ENCODE measurements around the gene METTL18. TPM values are rescaled to one million over a fixed set of nuclear protein-coding genes. Genes with fewer than 3 reads are reported as not detected.

METTL18 gene
- total RNA-seq, 1 experiment from 2014 or later, result 7.3 TPM

GRCh38 chr1:169796274-169796810, 1.6 kb upstream of the METTL18 start:
- no peaks in the 10 kb centered on the region for H3K27me3 ChIP-seq (ENCODE audit: low read length)
- POLR2A ChIA-PET (ENCODE audit: unreplicated experiment), result no interaction called here
- H3K9me3 ChIP-seq (ENCODE audit: low read length), result no peaks in the 10 kb centered on the region
- H2AFZ ChIP-seq (ENCODE audit: low read length), result no peak overlapping the region
- CTCF ChIA-PET, result no interaction called here
- H4K20me1 ChIP-seq (ENCODE audit: low read length), result no peaks in the 10 kb centered on the region
- DNase-seq (no peak), ATAC-seq (no peak)
- no TSS peak for BruUV-seq (replicated peaks)
- H3K4me2 ChIP-seq (ENCODE audit: low read length), result peak overlapping the region; percentile 86
- H3K27ac ChIP-seq (ENCODE audit: low read length), result no peak overlapping the region
- H3K9me2 ChIP-seq (replicated peaks; ENCODE audit: low read length), result no peaks in the 10 kb centered on the region
- H3K36me3 ChIP-seq (ENCODE audit: low read depth, low read length), result peaks cover 6% of the 10 kb centered on the region; the same call in 1 of the 2 replicates
- intact Hi-C loops (cut with micrococcal nuclease), result loop anchor here (5.0 to 10.0 kb wide), 2 partner anchors 96 to 312 kb away; partner anchors contain the start of genes SCYL3 and SLC19A2
- peak overlapping the region; percentile 83 for H3K4me3 ChIP-seq (ENCODE audit: low read length)
- no peak for TF ChIP-seq EZH2 (IDR thresholded peaks at IDR 0.05; ENCODE audit: low read length, unreplicated experiment)
- TF ChIP-seq CTCF (conservative IDR thresholded peaks at IDR 0.05; ENCODE audit: low read depth, low read length), result no peak
- TF ChIP-seq EZH2phosphoT487 (IDR thresholded peaks at IDR 0.05; ENCODE audit: borderline replicate concordance, low read length), result no peak
- peaks cover 65% of the 10 kb centered on the region for H3K79me2 ChIP-seq (ENCODE audit: low read length)
- H3K4me1 ChIP-seq (ENCODE audit: insufficient read depth, low read length), result peaks cover 33% of the 10 kb centered on the region
- no peak overlapping the region; the same call in 1 of the 2 replicates for H3K9ac ChIP-seq (ENCODE audit: low read length)
- H3F3A ChIP-seq (ENCODE audit: low read length, unreplicated experiment), result no peaks in the 10 kb centered on the region

DNA sequence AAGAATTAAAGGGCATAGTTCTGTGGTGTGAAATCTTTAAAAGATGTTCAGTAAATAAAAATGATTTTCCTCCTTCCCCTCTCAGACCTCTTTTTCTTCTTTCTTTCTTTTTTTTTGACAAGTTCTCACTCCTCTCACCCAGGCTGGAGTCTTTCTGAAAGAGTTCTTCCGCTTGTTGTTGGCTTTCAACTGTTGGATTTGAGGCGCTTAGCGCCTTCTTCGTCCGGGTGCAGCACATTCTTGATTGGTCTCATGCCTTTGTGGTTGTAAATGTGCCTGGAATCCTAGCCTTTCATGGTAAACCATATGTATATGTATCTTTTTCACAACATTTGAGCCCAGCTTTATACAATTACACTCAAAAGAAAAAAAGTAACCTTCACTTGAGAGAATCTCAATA, 980 bp upstream of the METTL18 start:
- no peaks in the 10 kb centered on the region for H3K27me3 ChIP-seq (ENCODE audit: low read length)
- intact Hi-C loops (cut with micrococcal nuclease), result loop anchor here (5.0 to 10.0 kb wide), 2 partner anchors 97 to 311 kb away; partner anchors contain the start of genes SCYL3 and SLC19A2
- DNase-seq (no peak), ATAC-seq (no peak)
- peaks cover 33% of the 10 kb centered on the region for H3K4me1 ChIP-seq (ENCODE audit: insufficient read depth, low read length)
- CTCF ChIA-PET, result no interaction called here
- no TSS peak for BruUV-seq (replicated peaks)
- no peak for TF ChIP-seq EZH2phosphoT487 (IDR thresholded peaks at IDR 0.05; ENCODE audit: borderline replicate concordance, low read length)
- no peak for TF ChIP-seq EZH2 (IDR thresholded peaks at IDR 0.05; ENCODE audit: low read length, unreplicated experiment)
- no peak for TF ChIP-seq CTCF (conservative IDR thresholded peaks at IDR 0.05; ENCODE audit: low read depth, low read length)
- peak overlapping the region; percentile 90 for H3K9ac ChIP-seq (ENCODE audit: low read length)
- peak overlapping the region; percentile 92 for H2AFZ ChIP-seq (ENCODE audit: low read length)
- H3K27ac ChIP-seq (ENCODE audit: low read length), result no peak overlapping the region
- peak overlapping the region; percentile 83 for H3K4me3 ChIP-seq (ENCODE audit: low read length)
- no peaks in the 10 kb centered on the region for H3F3A ChIP-seq (ENCODE audit: low read length, unreplicated experiment)
- peaks cover 6% of the 10 kb centered on the region; the same call in 1 of the 2 replicates for H3K36me3 ChIP-seq (ENCODE audit: low read depth, low read length)
- H3K4me2 ChIP-seq (ENCODE audit: low read length), result peak overlapping the region; percentile 86
- POLR2A ChIA-PET (ENCODE audit: unreplicated experiment), result no interaction called here
- peaks cover 65% of the 10 kb centered on the region for H3K79me2 ChIP-seq (ENCODE audit: low read length)
- H3K9me3 ChIP-seq (ENCODE audit: low read length), result no peaks in the 10 kb centered on the region
- H4K20me1 ChIP-seq (ENCODE audit: low read length), result no peaks in the 10 kb centered on the region
- H3K9me2 ChIP-seq (replicated peaks; ENCODE audit: low read length), result no peaks in the 10 kb centered on the region

DNA sequence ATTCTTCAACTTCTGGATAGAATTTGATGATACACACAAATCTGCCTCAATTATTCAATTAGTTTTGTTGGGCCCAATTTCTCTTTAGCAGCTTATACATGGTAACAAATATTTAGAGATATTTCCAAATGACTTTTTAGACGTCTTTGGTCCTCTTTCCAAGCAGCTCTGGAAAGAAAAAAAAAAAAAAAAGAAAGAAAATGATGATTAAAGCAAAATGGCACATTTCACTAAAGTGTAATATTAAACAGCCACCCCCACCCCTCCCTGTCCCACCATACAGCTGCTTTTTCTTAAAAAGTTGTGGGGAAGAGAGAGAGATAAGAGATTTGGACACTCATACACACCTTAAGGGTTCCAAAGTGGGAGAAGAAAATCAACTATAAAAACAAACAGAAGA, 977 bp downstream of the METTL18 start:
- intact Hi-C loops (cut with micrococcal nuclease), result loop anchor here (10.0 kb wide), 1 partner anchor 309 kb away; the partner anchor contains the start of gene SLC19A2
- BruUV-seq (replicated peaks), result no TSS peak
- no peak for DNase-seq
- no peaks in the 10 kb centered on the region for H3K9me2 ChIP-seq (replicated peaks; ENCODE audit: low read length)
- H3K9me3 ChIP-seq (ENCODE audit: low read length), result no peaks in the 10 kb centered on the region
- peaks cover 6% of the 10 kb centered on the region; the same call in 1 of the 2 replicates for H3K36me3 ChIP-seq (ENCODE audit: low read depth, low read length)
- H3K4me3 ChIP-seq (ENCODE audit: low read length), result peak overlapping the region; percentile 83
- ChIA-PET CTCF (no interaction called here), POLR2A (ENCODE audit: unreplicated experiment) (no interaction called here)
- TF ChIP-seq EZH2 (IDR thresholded peaks at IDR 0.05; ENCODE audit: low read length, unreplicated experiment), result no peak
- no peak for TF ChIP-seq CTCF (conservative IDR thresholded peaks at IDR 0.05; ENCODE audit: low read depth, low read length)
- TF ChIP-seq EZH2phosphoT487 (IDR thresholded peaks at IDR 0.05; ENCODE audit: borderline replicate concordance, low read length), result no peak
- H2AFZ ChIP-seq (ENCODE audit: low read length), result peak overlapping the region; percentile 92
- H3K27ac ChIP-seq (ENCODE audit: low read length), result no peak overlapping the region
- H3K4me2 ChIP-seq (ENCODE audit: low read length), result peak overlapping the region; percentile 86
- no peaks in the 10 kb centered on the region for H3K27me3 ChIP-seq (ENCODE audit: low read length)
- peaks cover 52% of the 10 kb centered on the region for H3K79me2 ChIP-seq (ENCODE audit: low read length)
- no peak for ATAC-seq
- H3F3A ChIP-seq (ENCODE audit: low read length, unreplicated experiment), result no peaks in the 10 kb centered on the region
- peak overlapping the region; percentile 90 for H3K9ac ChIP-seq (ENCODE audit: low read length)
- H4K20me1 ChIP-seq (ENCODE audit: low read length), result no peaks in the 10 kb centered on the region
- peaks cover 29% of the 10 kb centered on the region for H3K4me1 ChIP-seq (ENCODE audit: insufficient read depth, low read length)
